Cardiac muscle cell (in vitro differentiated cells and primary cell): ENCODE measurements around the gene MRTFA. TPM values are rescaled to one million over a fixed set of nuclear protein-coding genes. Genes with fewer than 3 reads are reported as not detected.
A peak's percentile ranks its signal among the peaks of the same experiment; 100 is the strongest.

Source experiments
- DNase-seq, 2 donors: peaks; one replicate each; pipeline versions ENCODE4 v3.0.0 to v3.0.0-alpha.2; 2010 to 2017; ENCODE audit warnings: low read depth in 1 of 2, low spot score in 1 of 2
- H3K27ac ChIP-seq: fragments of 200-600 bp; sonication (generic); 2 replicates; pipeline ENCODE4 v1.5.1; 2016
- H3K27me3 ChIP-seq: fragments of 200-600 bp; sonication (generic); 2 replicates; pipeline ENCODE4 v1.6.0; 2016; ENCODE audit warnings: control low read depth
- H3K36me3 ChIP-seq: fragments of 200-600 bp; sonication (generic); 2 replicates; pipeline ENCODE4 v1.5.1; 2016; ENCODE audit warnings: control low read depth
- H3K4me1 ChIP-seq: fragments of 200-600 bp; sonication (generic); 2 replicates; pipeline ENCODE4 v1.8.1; 2017; ENCODE audit warnings: low read depth, mild to moderate bottlenecking, mixed run types
- H3K4me3 ChIP-seq: fragments of 200-600 bp; sonication (generic); 2 replicates; pipeline ENCODE4 v1.5.1; 2016; ENCODE audit warnings: mild to moderate bottlenecking
- H3K9me3 ChIP-seq: fragments of 200-600 bp; sonication (generic); 2 replicates; pipeline ENCODE4 v1.5.1; 2017; ENCODE audit warnings: low read depth, mild to moderate bottlenecking, control low read depth
- polyA plus RNA-seq: library from polyadenylated mRNA; unstranded; fragments of >200 nt; fragmentation: Nextera tagmentation; extraction: Ambion mirVana; gene quantifications from 2 replicates; pipeline ENCODE4 v1.2.1, GENCODE V29; 2016
- total RNA-seq: library from RNA; depleted of rRNA; stranded (reverse); fragments of >200 nt; gene quantifications from 2 replicates; pipeline ENCODE4 v1.2.3, GENCODE V29; 2016
- TF ChIP-seq, protein P1 (sequence below): IDR thresholded peaks from 2 replicates; pipeline ENCODE4 v1.5.1; 2012; ENCODE audit warnings: low read depth, mild to moderate bottlenecking, low read length

MRTFA gene
- total and polyA plus RNA-seq, 2 experiments from 2014 or later, result 32.6 to 116 TPM

DNA sequence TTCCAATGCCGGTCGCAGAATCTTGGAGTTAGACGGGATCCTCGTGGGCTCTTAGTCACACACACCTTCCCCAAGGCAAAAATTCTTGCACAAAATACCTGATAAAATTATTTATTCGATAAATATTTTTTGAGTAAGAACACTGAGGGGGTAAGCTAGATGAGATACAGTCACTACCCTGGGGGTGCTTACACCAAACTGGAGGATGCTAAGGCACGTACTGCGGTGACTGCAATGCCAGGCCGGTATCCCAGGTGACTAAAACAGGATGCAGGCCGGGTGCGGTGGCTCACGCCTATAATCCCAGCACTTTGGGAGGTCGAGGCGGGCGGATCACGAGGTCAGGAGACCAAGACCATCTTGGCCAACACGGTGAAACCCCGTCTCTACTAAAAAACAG lies 1.7 kb upstream of the MRTFA start:
- DNase-seq, result no peak
- Histone ChIP-seq H3K27ac (no peak overlapping the region), H3K4me3 (no peak overlapping the region), H3K27me3 (no peaks in the 10 kb centered on the region), H3K9me3 (no peaks in the 10 kb centered on the region), H3K36me3 (no peaks in the 10 kb centered on the region), H3K4me1 (no peaks in the 10 kb centered on the region)
- TF ChIP-seq, protein P1, sequence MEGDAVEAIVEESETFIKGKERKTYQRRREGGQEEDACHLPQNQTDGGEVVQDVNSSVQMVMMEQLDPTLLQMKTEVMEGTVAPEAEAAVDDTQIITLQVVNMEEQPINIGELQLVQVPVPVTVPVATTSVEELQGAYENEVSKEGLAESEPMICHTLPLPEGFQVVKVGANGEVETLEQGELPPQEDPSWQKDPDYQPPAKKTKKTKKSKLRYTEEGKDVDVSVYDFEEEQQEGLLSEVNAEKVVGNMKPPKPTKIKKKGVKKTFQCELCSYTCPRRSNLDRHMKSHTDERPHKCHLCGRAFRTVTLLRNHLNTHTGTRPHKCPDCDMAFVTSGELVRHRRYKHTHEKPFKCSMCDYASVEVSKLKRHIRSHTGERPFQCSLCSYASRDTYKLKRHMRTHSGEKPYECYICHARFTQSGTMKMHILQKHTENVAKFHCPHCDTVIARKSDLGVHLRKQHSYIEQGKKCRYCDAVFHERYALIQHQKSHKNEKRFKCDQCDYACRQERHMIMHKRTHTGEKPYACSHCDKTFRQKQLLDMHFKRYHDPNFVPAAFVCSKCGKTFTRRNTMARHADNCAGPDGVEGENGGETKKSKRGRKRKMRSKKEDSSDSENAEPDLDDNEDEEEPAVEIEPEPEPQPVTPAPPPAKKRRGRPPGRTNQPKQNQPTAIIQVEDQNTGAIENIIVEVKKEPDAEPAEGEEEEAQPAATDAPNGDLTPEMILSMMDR, result no peak

DNA sequence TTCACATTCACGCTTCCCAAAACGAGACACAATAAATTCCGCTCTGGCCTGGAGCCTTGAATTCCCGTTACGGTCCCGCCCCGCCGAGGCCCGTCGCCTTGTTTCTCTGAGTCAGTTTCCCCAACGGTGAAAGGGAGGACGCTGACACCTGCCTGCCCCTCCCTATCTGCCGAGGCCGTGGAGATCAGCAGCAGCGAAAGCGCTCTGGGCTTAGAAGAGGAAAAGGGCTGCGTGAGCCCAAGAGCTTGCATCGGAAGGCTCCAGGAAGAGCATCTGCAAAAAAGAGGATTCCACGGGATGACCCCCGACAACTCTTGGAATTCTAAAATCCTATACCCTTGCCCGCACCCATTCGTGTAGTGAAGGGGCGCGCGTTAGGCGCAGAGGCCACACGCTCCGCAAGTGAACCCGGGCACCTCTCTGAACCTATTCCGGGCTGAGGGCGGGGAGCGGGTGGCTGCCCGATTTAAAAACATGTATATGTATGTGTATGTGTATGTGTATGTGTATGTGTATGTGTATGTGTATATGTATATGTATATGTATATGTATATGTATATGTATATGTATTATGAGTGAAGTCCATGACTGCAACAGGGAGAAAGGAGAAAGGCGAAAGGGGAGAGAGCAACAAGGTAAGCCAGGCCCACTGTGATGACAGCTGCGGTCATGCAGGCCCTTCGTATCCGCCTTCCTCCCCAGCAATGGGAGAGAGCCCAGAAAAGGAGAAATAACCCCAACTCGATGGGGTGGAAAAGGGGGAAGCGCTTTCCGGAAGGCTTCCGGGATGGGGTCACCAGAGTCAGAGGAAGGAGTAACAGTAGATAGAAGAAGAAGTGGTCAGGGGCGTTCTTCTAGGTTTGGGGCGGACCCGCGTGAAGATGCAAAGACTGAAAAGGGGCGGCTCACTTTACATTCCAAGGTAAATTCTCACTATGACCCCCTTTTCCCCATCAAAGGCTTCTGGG lies 948 bp upstream of the MRTFA start:
- no peaks in the 10 kb centered on the region for H3K27me3 ChIP-seq
- peak overlapping the region; percentile 41 for H3K27ac ChIP-seq
- no peaks in the 10 kb centered on the region for H3K4me1 ChIP-seq
- H3K9me3 ChIP-seq, result no peaks in the 10 kb centered on the region
- DNase-seq, result no peak
- TF ChIP-seq, protein P1, result no peak
- H3K4me3 ChIP-seq, result peak overlapping the region; percentile 52
- no peaks in the 10 kb centered on the region for H3K36me3 ChIP-seq

DNA sequence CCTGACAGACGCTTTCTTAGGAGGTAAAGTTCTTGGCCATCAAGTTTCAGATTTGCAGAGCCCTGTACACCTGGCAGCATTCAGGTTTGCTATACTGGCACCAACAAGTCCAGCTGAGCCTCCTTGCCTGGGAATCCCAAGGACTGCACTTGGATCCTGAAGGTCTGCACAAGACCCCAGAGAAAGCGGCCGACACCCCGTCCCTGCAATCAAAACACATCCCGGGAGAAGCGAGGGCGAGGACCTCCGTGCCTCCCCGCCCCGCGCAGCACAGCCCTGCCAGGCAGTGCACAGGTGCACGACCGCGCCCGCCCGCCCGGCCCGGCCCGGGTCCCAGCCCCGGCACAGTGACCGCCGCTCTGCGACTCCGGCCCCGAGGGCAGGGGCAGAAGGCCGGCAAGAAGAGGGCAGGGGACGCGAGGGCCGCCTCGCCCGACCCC lies 559 bp downstream of the MRTFA start:
- Histone ChIP-seq H3K27me3 (no peaks in the 10 kb centered on the region), H3K36me3 (no peaks in the 10 kb centered on the region), H3K4me3 (peak overlapping the region; percentile 95), H3K9me3 (no peaks in the 10 kb centered on the region), H3K4me1 (no peaks in the 10 kb centered on the region), H3K27ac (peak overlapping the region; percentile 77)
- no peak for DNase-seq
- TF ChIP-seq, protein P1, result no peak

DNA sequence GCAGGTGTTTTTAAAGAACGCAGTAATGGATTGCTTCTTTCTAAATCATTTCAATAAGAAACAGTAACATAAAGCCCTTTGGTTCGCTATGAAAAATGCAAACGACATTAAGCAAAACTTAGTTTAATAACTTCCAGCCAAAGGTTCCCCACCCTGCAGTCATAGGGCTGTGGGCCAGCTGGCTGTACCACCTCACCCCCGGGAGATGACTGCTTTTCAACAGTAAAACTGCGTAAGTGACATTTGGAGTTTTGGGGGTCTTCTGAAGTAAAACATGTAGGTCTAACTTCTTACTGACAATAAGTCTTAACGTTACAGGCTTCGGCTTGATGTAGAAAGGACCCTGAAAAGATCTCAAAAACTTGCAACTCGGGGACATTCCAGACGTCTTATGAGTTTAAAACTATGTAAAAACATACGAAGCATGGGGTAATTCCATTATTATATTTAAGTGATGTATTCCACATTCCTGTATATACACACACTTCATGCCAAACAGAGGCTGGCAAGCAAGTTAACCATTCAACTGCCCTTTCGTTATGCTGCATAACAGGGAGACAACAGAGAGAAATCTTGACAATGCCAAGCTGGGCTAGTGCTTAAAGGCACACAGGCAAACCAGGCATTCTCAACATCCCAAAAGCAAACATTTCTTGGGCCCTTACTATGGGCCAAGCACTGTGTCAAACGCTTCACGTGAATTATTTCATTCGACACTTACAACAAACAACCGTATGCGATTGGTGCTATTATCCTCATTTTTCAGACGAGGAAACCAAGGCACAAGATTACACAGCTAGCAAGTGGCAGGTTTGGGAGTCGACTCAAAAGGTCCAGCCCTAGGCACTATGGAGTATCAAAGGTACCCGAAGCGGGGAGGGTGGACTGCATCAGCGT lies 1.2 kb downstream of the MRTFA start:
- H3K4me1 ChIP-seq, result no peaks in the 10 kb centered on the region
- H3K36me3 ChIP-seq, result no peaks in the 10 kb centered on the region
- no peaks in the 10 kb centered on the region for H3K9me3 ChIP-seq
- TF ChIP-seq, protein P1, result no peak
- DNase-seq, result peak in 1 of 2 donors; percentile 37
- no peaks in the 10 kb centered on the region for H3K27me3 ChIP-seq
- H3K4me3 ChIP-seq, result peak overlapping the region; percentile 95
- no peak overlapping the region for H3K27ac ChIP-seq

DNA sequence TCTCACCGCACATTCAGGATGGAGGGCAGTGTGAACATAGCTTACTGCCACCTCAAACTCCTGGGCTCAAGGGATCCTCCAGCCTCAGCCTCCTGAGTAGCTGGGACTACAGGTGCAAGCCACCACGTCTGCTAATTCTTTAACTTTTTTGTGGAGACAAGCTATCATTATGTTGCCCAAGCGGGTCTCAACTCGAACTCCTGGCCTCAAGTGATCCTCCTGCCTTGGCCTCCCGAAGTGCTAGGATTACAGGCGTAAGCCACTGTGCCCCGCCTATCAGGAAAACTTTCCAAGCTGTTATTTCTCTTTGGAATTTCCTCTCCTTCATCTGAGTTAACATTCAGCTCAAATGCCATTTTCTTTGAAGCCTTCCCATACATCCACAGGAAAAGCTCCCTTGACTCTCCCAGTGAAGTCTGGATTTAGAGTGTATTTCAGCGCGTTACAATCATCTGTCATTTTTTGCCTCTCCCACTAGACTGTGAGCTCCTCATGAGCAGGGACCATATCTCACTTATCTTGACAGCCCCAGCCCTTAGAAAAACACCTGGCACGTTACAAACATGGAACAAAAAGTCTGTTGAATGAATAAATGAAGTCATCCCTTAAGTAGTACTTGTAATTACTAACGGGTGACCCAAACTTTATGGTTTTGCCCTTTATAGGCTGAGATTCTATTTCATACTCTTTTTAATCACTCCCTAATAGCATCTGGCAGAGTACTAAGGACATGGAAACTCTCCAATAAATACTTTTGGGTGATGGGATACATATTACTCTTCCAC lies 2.2 kb downstream of the MRTFA start:
- Histone ChIP-seq H3K4me1 (no peaks in the 10 kb centered on the region), H3K27ac (no peak overlapping the region), H3K27me3 (no peaks in the 10 kb centered on the region), H3K36me3 (no peaks in the 10 kb centered on the region), H3K4me3 (peak overlapping the region; percentile 1), H3K9me3 (no peaks in the 10 kb centered on the region)
- DNase-seq, result no peak
- TF ChIP-seq, protein P1, result no peak
